Breast epithelium (tissue), 3 donors: Measurements from ENCODE around the gene ASCC1.
"Not testable (repeated sequence)": the region's sequence is repeated elsewhere in the genome, so short reads cannot be mapped to it uniquely, and the experiment has no call there.

Experiments used
- POLR2A ChIP-seq: fragments of 450-650 bp; IDR thresholded peaks from one replicate; pipeline ENCODE4 v1.6.1; 2016; ENCODE audit warnings: antibody characterized with exemption, mild to moderate bottlenecking, moderate library complexity
- POLR2AphosphoS5 ChIP-seq, 3 donors: sonication (generic); formaldehyde crosslinking; IDR thresholded peaks; one replicate each; pipeline ENCODE4 v1.6.1; 2017; ENCODE audit warnings: antibody characterized with exemption in 3 of 3
- TF ChIP-seq, protein P1 (sequence below), 3 donors: fragments of 450-650 bp; IDR thresholded peaks; one replicate each; pipeline ENCODE4 v1.5.1; 2016 to 2017; ENCODE audit warnings: antibody characterized with exemption in 3 of 3, mild to moderate bottlenecking in 3 of 3, moderate library complexity in 3 of 3

DNA sequence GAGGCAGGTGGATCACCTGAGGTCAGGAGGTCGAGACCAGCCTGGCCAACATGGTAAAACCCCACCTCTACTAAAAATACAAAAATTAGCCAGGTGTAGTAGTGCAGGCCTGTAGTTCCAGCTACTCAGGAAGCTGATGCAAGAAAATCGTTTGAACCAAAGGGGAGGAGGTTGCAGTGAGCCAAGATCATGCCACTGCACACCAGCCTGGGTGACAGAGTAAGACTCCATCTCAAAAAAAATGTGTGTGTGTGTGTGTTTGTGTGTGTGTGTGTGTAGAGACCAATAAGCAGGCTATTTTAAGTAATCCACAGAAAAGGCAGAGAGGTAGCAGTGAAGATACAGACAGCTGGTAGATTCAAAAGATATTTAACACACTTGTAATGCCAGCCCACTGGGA is 7.5 kb downstream of the ASCC1 start:
- TF ChIP-seq, protein P1, sequence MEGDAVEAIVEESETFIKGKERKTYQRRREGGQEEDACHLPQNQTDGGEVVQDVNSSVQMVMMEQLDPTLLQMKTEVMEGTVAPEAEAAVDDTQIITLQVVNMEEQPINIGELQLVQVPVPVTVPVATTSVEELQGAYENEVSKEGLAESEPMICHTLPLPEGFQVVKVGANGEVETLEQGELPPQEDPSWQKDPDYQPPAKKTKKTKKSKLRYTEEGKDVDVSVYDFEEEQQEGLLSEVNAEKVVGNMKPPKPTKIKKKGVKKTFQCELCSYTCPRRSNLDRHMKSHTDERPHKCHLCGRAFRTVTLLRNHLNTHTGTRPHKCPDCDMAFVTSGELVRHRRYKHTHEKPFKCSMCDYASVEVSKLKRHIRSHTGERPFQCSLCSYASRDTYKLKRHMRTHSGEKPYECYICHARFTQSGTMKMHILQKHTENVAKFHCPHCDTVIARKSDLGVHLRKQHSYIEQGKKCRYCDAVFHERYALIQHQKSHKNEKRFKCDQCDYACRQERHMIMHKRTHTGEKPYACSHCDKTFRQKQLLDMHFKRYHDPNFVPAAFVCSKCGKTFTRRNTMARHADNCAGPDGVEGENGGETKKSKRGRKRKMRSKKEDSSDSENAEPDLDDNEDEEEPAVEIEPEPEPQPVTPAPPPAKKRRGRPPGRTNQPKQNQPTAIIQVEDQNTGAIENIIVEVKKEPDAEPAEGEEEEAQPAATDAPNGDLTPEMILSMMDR (IDR thresholded peaks at IDR 0.05): not testable (repeated sequence)
- not testable (repeated sequence) for TF ChIP-seq POLR2A; POLR2AphosphoS5 (IDR thresholded peaks at IDR 0.05)
